OCI-LY1 (cell line): Measurements from ENCODE around the gene RASGEF1C.

Experiments
- EZH2 ChIP-seq: fragments of 200-600 bp; sonication (generic), shearing (Covaris generic); IDR thresholded peaks from 2 replicates; pipeline ENCODE4 v1.8.0; 2017; ENCODE audit warnings: borderline replicate concordance, mixed run types, mild to moderate bottlenecking, antibody characterized with exemption, low read length, moderate library complexity, mixed read lengths
- TF ChIP-seq, protein P1 (sequence below): fragments of 200-600 bp; sonication (generic), shearing (Covaris generic); IDR thresholded peaks from 2 replicates; pipeline ENCODE4 v1.5.1; 2017; ENCODE audit warnings: mild to moderate bottlenecking, antibody characterized with exemption, low read length, moderate library complexity, mixed read lengths

DNA sequence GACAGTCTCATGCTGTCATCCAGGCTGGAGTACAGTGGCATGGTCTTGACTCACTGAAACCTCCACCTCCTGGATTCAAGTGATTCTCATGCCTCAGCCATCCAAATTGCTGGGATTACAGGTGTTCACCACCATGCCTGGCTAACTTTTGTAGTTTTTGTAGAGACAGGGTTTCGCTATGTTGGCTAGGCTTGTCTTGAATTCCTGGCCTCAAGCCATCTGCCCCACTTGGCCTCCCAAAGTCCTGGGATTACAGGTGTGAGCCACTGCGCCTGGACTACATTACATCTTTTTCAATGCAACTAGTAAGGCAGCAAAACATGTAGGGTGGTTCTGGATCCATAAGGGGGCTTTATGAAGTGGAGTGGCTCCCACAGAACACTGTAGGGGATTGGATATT, 29.6 kb upstream of the RASGEF1C start:
- TF ChIP-seq, protein P1, sequence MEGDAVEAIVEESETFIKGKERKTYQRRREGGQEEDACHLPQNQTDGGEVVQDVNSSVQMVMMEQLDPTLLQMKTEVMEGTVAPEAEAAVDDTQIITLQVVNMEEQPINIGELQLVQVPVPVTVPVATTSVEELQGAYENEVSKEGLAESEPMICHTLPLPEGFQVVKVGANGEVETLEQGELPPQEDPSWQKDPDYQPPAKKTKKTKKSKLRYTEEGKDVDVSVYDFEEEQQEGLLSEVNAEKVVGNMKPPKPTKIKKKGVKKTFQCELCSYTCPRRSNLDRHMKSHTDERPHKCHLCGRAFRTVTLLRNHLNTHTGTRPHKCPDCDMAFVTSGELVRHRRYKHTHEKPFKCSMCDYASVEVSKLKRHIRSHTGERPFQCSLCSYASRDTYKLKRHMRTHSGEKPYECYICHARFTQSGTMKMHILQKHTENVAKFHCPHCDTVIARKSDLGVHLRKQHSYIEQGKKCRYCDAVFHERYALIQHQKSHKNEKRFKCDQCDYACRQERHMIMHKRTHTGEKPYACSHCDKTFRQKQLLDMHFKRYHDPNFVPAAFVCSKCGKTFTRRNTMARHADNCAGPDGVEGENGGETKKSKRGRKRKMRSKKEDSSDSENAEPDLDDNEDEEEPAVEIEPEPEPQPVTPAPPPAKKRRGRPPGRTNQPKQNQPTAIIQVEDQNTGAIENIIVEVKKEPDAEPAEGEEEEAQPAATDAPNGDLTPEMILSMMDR = no peak
- TF ChIP-seq EZH2 = no peak
